Amygdala (tissue), 56 donors: Measurements from ENCODE around the gene ERC1.
A peak's percentile ranks its signal among the peaks of the same experiment; 100 is the strongest.
"Not testable (repeated sequence)": the region's sequence is repeated elsewhere in the genome, so short reads cannot be mapped to it uniquely, and the experiment has no call there.

Source experiments
- DNase-seq, 56 donors: peaks; one replicate each; lab custom pipeline; 2025; lab: John Stamatoyannopoulos, UW

Gene ERC1

DNA sequence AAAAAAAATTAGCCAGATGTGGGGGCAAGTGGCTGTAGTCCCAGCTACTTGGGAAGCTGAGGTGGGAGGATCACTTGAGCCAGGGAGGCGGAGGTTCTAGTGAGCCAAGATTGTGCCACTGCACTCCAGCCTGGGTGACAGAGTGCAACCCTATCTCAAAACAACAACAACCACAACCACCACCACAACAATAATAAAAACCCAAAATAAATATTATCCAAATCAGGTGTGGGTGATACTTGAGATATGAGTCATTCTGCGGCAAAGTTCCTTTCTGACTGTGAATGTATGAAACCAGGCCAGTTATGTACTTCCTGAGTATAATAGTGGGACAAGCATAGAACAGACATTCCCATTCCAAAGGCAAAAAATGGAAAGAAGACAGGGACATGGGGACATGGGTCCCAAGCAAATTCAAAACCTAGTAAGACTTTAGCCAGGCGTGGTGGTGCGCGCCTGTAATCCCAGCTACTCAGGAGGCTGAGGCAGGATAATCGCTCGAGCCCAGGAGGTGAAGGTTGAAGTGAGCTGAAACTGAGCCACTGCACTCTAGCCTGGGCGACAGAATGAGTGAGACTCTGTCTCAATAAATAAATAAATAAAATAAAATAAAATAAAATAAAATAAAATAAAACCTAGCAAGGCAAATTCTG lies 9.7 kb upstream of the ERC1 start:
- no peak for DNase-seq

DNA sequence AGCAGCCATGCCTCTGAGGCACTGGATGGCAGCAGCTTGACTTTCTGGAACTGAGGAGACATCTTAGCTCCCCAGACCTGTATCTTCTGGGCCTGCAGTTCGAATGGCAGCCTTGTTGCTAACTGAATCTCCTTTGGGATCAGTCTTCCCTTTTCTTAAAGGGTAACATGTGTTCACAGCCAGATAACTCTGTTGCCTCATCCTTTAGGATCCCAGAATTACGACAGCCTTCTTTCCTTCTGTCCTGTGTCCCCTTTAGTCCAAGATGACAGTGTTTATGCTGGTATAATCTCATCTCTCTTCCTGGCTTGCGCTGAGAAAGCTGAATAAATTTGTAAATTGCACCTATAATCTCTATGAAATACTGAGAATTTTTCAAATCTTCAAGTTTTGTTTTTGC lies 9.1 kb upstream of the ERC1 start:
- DNase-seq: no peak

DNA sequence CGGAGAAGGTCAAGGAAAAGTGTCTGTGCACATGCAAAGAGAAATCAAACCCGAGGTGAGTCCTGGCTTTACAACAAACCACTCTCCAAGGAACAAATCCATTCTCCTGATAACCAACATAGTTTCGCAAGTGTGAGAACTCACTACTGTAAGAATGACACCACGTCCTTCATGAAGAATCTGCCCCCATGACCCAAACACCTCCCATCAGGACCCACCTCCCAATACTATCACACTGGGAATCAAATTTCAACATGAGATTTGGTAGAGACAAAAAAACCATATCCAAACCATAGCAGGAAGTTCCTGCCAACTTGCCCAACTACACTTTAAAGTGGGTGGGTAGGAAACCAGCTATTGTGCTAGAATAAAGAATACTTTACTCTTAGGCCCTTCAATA lies 2.4 kb upstream of the ERC1 start:
- no peak for DNase-seq

DNA sequence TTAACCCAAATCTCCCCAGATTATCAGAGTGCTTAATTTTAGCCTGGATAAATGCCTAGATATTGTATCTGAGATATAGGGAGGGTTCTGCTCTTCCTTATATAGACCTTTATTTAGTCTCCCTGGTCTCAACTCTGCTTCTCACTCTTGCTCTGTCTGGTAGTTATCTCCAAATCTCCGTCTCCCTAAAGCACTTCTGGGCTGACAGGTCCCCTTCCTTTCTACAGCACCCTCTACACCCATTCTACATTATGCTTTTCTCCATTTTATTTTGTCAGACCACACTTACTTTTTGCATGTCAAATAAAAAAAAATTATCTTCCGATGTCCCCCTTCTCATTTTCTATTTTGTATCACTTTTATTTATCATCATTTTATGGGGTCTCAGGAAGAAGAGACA lies 2.0 kb upstream of the ERC1 start:
- DNase-seq: no peak

DNA sequence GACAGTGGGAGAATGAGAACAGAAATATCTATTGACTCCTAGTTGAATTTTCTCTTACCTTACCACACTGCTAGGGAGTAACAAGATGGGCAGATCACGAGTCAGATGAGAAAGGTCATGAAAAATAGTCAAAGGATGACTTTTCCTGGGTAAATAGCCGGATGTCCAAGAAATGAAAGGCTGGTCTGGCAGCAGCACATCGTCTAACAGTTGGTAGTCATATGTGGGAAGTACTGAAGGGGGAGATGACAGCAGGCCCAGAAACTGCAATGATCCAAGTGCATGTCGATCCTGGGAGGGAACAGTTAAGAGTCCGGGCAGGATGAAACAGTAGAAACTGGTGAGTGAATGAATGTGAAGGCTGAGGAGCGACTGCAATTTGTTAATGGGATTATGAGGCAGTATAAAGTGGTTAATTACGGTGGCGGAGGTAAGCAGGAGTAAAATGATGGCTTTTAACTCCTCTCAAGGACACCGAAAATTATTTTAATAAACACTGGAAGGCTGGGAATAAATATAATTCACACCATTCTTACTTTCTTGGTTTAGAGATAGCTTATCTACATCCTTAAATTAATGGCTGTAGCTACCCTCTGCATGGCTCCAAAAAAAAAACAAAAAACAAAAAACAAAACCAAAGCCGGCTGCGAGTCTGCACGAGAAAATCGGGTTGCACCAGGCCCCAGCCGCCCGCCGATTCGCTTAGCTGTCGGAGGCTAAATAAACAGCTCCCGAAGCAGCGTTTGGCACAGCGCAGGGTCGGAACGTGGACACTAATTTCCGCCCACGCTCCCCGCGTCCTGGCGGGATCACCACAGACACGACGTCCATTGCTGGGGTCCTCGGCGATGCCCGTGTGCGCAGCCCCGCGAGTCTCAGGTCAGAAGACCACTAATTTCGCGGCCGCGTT lies 1.0 kb upstream of the ERC1 start:
- DNase-seq: peak in 33 of 56 donors; percentile 2 to 74 (median 55)

DNA sequence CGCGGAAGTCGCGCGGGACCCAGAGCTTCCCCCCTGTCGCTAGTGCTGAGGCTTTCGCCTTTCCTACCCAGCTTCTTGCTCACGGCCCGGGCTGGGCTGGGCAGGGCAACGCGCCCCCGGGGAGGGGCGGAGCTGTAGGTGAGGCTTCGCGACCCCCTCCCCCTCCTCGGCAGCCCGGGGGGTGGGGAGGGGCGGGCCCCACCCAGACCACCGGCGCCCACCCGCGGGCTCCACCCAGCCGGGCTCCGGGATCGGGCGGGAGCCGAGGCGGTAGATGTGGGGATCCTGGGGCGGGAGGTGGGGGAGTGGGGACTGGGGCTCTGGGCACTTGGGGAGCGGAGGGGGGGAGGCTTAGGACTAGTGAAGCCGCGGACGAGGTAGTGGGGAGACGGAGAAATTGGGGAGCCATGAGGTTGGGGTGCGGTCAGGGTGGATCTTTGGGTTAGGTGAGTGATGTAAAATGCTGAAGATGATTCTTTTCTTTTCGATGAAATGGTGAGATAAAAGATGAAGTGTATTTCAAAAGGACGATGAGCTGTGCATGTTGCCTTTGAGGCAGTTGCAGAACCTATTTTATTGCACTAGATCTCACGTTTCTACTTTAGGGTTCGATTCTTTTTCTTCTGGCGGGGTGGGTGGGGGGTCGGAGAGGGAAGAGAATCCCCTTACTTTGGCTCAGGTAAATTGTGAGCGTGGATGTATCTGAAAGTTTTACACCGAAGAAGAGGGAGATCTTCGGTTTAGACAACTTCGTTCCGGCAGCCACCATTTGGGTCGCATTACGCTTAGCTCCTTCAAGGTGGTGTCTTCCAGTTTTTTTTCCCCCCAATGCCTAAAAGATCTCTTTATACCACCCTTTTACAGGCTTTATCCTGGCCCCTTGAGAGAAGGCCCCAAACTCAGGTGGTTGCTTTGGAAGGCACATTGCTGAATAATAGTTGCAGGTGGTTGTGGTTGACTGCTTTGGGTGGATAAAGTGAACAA lies 619 bp downstream of the ERC1 start:
- DNase-seq: peak in 15 of 56 donors; percentile 2 to 76 (median 44)

DNA sequence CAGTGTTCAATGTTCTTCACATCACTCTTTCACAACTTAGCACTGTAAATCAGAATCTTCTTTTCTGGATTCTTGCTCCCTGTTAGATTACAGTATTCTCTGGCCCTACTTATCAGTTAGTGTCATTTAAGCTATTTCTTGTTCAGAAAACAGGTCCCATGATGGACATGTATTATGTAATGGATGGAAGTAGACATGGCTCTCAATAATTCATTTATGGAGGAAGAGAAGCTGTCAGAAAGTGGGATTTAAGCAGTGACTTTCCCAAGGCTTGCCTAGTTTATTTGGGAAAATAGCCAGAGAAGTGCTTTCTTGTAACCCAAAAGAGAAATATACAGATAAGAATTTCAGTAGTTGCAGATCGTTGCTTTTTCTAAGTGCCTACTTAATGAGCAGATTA lies 1.6 kb downstream of the ERC1 start:
- DNase-seq: no peak

DNA sequence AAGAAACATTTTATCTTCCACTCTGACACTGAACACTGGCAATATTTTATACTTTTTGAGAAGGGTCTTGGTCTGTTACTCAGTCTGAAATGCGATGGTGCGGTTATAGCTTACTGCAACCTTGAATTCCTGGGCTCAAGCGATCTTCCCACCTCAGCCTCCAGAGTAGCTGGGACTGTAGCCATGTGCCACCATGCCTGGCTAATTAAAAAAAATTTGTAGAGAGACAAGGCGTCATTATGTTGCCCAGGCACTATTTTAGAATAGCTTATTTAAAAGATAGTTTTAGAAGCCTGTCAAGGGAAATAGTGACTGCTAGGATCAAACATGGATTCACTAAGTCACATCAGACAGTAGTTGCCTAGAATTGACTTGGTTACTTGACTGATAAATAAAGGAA lies 5.9 kb downstream of the ERC1 start:
- no peak for DNase-seq

DNA sequence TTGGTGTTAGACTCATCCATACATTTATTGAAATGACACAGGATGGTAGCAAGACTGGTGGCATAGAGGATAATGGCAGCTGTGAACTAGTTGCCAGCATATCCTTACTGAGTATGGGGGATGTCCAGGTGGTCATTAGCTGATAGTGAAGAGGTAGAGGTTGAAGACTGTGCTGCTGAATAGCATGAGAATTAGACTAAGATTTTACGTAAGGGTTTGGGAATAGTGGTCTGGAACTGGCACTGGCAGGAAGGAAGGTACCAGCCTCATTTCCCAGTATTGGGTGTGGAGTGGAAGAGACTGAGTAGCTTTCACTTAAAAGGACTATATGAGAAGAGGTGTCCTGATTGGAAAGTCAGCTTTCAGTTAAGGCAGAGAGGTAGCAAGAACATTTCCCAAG lies 6.5 kb downstream of the ERC1 start:
- DNase-seq: no peak

DNA sequence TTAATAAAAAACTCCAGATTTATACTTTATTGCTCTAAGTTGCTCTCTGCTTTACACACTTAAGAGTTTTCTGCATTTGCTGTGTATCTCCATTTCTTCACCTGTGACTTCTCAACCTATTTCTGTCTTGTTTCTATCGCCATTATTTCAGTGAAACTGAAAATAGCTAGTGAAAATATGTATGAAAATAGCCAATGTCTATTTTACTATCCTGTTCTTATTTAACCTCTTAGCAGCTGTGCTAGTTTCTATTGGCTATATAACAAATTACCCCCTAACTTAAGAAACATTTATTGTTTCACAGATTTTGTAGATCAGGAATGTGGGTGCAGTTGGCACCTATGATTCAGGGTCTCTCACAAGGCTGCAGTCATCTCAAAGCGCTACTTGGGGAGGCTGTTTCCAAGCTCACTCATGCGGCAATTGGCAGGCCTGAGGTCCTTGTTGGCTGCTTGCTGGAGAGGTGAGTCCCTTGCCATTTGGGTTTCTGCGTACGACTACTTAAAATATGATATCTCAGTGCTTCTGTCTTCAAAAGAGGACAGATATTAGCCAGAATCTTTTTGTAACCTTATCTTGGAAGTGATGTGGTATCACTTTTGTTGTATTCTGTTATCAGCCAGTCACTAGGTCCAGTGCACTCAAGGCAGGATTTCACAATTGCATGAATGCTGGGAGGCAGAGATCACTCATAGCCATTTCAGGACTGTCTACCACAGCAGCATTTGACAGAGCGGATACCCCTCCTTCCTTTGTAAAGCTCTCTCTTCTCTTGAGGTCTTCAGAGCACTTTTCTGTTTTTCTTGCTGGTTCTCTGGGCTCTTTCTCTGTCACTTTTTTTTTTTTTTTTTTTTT lies 7.2 kb downstream of the ERC1 start:
- DNase-seq: no peak

DNA sequence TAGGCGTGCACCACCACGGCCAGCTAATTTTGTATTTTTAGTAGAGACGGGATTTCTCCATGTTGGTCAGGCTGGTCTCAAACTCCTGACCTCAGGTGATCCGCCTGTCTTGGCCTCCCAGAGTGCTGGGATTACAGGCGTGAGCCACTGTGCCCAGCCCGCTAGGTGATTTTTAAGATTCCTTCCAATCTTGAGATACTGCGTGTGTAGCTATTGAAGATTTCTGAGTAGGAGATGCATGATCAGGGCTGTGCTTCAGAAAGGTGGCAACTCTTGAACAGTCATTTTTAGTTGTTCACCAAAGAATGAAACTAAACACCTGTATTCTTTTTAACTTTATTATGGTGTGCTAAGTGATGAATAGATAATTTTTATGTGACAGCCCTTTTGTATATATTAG lies 8.7 kb downstream of the ERC1 start:
- not testable (repeated sequence) for DNase-seq

DNA sequence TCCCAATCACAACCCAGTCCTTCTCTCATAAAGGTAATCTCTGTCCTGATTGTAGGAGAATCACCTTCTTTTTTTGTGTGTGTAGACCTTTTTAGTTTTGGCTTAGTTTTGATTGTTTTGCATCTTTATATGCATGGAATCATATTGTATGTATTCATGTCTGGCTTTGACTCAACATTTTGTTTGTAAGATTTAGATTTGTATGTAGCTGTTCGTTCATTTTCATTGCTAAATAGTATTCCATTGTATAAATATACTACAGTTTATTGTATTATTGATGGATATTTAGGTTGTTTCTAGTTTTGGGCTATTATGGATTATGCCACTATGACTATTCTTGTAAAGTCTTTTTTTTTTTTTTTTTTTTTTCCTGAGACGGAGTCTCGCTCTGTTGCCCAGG lies 10.5 kb downstream of the ERC1 start:
- no peak for DNase-seq

DNA sequence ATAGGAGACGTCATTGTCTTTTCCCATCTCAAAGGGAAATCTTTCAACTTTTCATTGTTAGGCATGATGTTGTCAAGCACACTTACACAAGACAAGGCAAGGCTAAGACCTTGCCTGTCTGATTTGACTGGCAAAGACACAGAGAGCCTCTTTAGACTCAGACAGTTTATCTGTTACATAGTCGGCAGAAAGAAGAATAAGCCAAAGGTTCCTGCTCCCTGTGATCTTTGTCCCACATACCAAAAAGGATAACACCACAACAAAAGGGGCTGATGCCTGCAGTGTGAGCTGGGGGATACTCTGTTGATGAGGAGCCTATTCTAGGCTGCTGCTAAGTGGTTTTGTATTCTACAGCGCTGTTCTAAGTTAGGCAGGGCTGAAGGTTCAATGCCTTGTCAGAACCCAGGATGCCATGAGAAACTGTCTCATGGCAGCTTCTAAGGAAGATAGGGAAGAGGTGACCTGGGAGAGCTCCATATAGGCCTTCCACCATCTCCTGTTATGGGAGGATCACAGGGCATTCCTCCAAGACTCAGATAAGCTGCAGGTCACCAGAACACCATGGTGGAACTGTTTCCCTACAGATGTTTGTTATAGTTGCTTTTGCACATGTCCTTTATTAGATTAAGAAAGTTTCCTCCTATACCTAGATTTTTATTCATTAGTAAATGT lies 12.7 kb downstream of the ERC1 start:
- no peak for DNase-seq

DNA sequence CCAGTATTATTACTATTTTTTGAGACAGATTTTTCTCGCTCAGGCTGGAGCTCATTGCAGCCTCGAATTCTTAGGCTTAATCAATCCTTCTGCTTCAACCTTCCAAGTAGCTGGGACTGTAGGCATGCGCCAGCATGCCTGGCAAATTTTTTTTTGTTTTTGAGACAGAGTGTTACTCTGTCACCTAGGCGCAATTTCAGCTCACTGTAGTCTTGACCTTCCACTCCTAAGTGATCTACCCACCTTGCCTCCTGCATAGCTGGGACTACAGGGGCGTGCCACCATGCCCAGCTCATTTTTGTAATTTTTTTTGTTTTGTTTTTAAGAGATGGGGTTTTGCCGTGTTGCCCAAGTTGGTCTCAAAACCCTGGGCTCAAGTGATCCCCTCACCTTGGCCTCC lies 15.2 kb downstream of the ERC1 start:
- no peak for DNase-seq

DNA sequence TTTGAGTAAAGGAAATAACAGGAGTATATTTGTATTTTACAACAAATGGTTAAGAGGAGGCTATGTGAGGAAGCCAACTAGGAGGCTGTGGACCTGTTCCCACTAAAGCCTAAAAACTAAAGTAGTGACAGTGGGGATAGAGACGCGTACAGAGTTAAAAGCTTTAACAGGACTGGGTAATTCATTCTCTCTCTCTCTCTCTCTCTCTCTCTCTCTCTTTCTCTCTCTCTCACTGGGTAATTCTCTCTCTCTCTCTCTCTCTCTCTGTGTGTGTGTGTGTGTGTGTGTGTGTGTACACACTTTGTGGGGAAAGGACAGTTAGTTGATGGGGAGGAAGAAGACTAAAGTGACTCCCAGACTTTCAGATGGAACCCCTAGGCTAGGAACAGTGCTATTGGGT lies 16.3 kb downstream of the ERC1 start:
- no peak for DNase-seq

DNA sequence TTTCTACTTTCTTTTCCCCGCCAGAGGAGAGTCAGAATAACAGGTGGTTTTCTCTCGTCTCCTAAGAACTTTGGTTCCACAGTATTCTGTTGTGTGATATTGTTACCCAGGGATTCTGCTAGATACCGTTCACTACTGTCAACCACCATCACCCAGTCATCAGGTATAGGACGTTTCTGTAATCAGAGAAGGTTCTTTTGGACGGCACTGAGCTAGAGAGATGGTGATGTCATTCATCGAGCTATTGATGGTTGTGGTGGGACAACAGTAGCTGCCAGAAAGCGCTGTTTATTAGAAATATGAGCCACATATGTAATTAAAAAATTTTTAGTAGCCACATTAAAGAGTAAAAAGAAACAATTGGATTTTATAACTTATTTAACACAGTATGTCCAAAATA lies 17.0 kb downstream of the ERC1 start:
- no peak for DNase-seq

DNA sequence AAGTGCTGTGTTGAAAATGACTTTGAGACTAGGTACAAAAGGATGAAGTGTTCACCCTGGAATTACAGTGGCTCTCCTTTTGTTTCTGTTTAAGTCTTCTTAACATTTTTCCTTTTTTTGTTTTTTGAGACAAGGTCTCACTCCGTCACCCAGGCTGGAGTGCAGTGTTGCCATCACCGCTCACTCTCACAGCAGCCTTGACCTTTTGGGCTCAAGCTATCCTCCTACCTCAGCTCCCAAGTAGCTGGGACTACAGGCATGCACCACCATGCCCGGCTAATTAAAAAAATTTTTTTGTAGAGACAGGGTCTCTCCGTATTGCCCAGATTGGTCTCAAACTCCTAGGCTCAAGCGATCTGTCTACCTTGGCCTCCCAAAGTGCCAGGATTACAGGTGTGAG lies 20.1 kb downstream of the ERC1 start:
- no peak for DNase-seq

DNA sequence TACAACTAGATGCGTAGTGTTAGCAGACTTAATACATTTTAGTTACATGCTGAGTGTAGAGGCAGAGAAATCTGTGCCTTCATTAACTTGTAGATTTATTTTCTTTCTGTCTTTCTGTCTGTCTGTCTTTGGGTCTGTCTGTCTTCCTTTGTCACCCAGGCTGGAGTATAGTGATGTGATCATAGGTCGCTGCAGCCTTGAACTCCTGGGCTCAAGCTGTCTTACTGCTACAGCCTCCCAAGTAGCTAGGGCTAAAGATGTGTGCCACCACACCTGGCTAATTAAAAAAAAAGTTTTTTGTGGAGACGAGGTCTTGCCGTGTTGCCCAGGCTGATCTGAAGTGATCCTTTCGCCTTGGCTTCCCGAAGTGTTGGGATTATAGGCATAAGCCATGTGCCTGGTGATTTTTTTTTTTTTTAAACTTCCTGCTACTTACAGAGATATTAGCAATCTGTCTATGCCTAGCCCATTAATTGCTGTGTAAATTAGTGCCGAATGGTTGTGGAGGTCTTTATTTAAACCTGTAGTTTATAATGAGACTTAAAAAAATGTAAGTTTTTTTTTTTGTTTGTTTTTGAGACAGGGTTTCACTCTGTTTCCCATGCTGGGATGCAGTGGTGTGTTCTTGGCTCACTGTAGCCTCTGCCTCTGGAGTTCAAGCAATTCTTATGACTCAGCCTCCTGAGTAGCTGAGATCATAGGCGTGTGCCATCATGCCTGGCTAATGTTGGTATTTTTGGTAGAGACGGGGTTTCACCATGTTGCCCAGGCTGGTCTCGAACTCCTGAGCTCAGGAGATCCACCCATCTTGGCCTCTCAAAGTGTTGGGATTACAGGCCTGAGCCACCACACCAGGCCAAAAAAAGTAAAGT lies 22.8 kb downstream of the ERC1 start:
- no peak for DNase-seq
